Natural killer cell (primary cell): Measurements from ENCODE around the gene BRD8. TPM values are rescaled to one million over a fixed set of nuclear protein-coding genes. Genes with fewer than 3 reads are reported as not detected.

Source experiments
- ATAC-seq, 3 donors: fragments of 150-1000 bp in 2 of 3; fragments of 200-7000 bp in 1 of 3; cut with Tn5 transposase; 1 replicate in 1 of 3; 2 replicates in 2 of 3; pipeline ENCODE4 v1.10.0; 2021; ENCODE audit warnings: mild to moderate bottlenecking in 2 of 3, moderate library complexity in 2 of 3
- DNase-seq, 2 donors: peaks; one replicate each; pipeline versions ENCODE4 v3.0.0 to v3.0.0-alpha.2; 2013 to 2021; ENCODE audit warnings: mixed read lengths in 1 of 2
- H3K27ac ChIP-seq: one replicate; pipeline ENCODE4 v1.5.1; 2013; ENCODE audit warnings: mild to moderate bottlenecking, low read length
- H3K27me3 ChIP-seq: one replicate; pipeline ENCODE4 v1.6.1; 2013; ENCODE audit warnings: low read length; ENCODE audit not compliant: control insufficient read depth, insufficient read depth
- H3K36me3 ChIP-seq: one replicate; pipeline ENCODE4 v1.6.1; 2013; ENCODE audit warnings: low read length; ENCODE audit not compliant: control insufficient read depth, insufficient read depth
- H3K4me1 ChIP-seq: one replicate; pipeline ENCODE4 v1.6.1; 2013; ENCODE audit warnings: low read length; ENCODE audit not compliant: control insufficient read depth, insufficient read depth
- H3K4me3 ChIP-seq: one replicate; pipeline ENCODE4 v1.5.1; 2013; ENCODE audit warnings: low read length
- H3K9me3 ChIP-seq: one replicate; pipeline ENCODE4 v1.6.1; 2013; ENCODE audit warnings: low read length; ENCODE audit not compliant: control insufficient read depth, insufficient read depth
- H3K27ac Mint-ChIP-seq, 2 donors: one replicate each; pipeline ENCODE4 v1.8.0; 2022; ENCODE audit warnings: mild to moderate bottlenecking in 2 of 2, mixed read lengths in 2 of 2, moderate library complexity in 1 of 2
- H3K27me3 Mint-ChIP-seq, 2 donors: one replicate each; pipeline ENCODE4 v1.8.0; 2022; ENCODE audit warnings: low read depth in 2 of 2, mixed read lengths in 2 of 2
- H3K36me3 Mint-ChIP-seq: one replicate; pipeline ENCODE4 v1.8.0; 2022; ENCODE audit warnings: mixed read lengths
- H3K4me1 Mint-ChIP-seq, 2 donors: one replicate each; pipeline ENCODE4 v1.8.0; 2022; ENCODE audit warnings: mixed read lengths in 2 of 2
- H3K4me3 Mint-ChIP-seq: one replicate; pipeline ENCODE4 v1.8.0; 2022; ENCODE audit warnings: mild to moderate bottlenecking, moderate library complexity, mixed read lengths
- H3K9me3 Mint-ChIP-seq, 2 donors: one replicate each; pipeline ENCODE4 v1.8.0; 2022; ENCODE audit warnings: mixed read lengths in 2 of 2
- WGBS: methylation state at CpG from one replicate; pipeline ENCODE4 v1.1.7; 2013; ENCODE audit warnings: missing lambda C conversion rate; ENCODE audit not compliant: insufficient coverage; 5-methylcytosine and 5-hydroxymethylcytosine counted together
- intact Hi-C: fragments of 100-400 bp; cut with micrococcal nuclease; formaldehyde crosslinking; loops from one replicate; pipeline ENCODE4 v1.14.2; 2022
- total RNA-seq, 4 donors: library from RNA; stranded (reverse); fragments of 120-200 nt in 1 of 4; gene quantifications; one replicate each; pipeline versions ENCODE4 v1.2.3 to v1.2.4, GENCODE V29; 2013 to 2022
- TF ChIP-seq, protein P1 (sequence below): fragments of 200-600 bp; IDR thresholded peaks from one replicate; pipeline ENCODE4 v1.8.0; 2022; ENCODE audit warnings: antibody characterized with exemption

BRD8 gene
- total RNA-seq, 3 donors from 2014 or later (not counting 1 experiment from before 2014, with no cell fraction given): 26.1 to 36.5 (median 34.1) TPM

DNA sequence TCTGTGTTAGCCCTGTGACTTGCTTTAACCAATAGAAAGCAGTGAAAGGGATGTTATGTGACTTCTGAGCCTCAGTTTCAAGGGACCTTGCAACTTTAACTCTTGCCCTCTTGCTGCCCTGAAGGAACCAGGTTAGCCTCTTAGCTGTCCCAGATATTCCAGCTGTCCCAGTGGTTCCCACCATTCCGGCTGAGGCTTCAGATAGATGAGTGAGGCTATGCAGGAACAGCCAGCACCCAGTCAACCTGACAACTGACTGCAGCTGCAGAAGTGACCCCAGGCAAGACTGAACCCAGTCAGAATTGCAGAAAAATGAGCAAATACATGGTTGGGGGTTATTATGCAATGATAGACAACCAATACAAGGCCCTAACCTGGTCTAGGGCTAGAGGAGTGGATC lies 45.1 kb upstream of the BRD8 start:
- intact Hi-C loops: no loop called here
- Histone ChIP-seq H3K4me1 (peaks cover 4% of the 10 kb centered on the region), H3K9me3 (peaks cover 8% of the 10 kb centered on the region), H3K36me3 (no peaks in the 10 kb centered on the region), H3K27me3 (no peaks in the 10 kb centered on the region), H3K27ac (no peak overlapping the region), H3K4me3 (no peak overlapping the region)
- DNase-seq (no peak), ATAC-seq (no peak)
- Mint-ChIP-seq H3K4me1 (peaks cover 0 to 5% of the 10 kb centered on the region in 2 donors), H3K36me3 (no peaks in the 10 kb centered on the region), H3K9me3 (no peaks in the 10 kb centered on the region), H3K27ac (no peak overlapping the region), H3K27me3 (peaks cover 6% of the 10 kb centered on the region in 2 donors), H3K4me3 (no peak overlapping the region)
- WGBS: 90% methylated on average over 1 of the region's 1 CpG
- TF ChIP-seq, protein P1, sequence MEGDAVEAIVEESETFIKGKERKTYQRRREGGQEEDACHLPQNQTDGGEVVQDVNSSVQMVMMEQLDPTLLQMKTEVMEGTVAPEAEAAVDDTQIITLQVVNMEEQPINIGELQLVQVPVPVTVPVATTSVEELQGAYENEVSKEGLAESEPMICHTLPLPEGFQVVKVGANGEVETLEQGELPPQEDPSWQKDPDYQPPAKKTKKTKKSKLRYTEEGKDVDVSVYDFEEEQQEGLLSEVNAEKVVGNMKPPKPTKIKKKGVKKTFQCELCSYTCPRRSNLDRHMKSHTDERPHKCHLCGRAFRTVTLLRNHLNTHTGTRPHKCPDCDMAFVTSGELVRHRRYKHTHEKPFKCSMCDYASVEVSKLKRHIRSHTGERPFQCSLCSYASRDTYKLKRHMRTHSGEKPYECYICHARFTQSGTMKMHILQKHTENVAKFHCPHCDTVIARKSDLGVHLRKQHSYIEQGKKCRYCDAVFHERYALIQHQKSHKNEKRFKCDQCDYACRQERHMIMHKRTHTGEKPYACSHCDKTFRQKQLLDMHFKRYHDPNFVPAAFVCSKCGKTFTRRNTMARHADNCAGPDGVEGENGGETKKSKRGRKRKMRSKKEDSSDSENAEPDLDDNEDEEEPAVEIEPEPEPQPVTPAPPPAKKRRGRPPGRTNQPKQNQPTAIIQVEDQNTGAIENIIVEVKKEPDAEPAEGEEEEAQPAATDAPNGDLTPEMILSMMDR: no peak

GRCh38 chr5:138216799-138217198 lies 38.4 kb upstream of the BRD8 start:
- Histone ChIP-seq H3K4me1 (peaks cover 16% of the 10 kb centered on the region), H3K9me3 (no peaks in the 10 kb centered on the region), H3K4me3 (no peak overlapping the region), H3K27me3 (no peaks in the 10 kb centered on the region), H3K27ac (no peak overlapping the region), H3K36me3 (no peaks in the 10 kb centered on the region)
- peaks cover 0 to 6% of the 10 kb centered on the region in 2 donors for H3K27me3 Mint-ChIP-seq
- intact Hi-C loops: no loop called here
- TF ChIP-seq, protein P1: no peak
- H3K4me1 Mint-ChIP-seq: peaks cover 13 to 16% of the 10 kb centered on the region in 2 donors
- DNase-seq (no peak), ATAC-seq (no peak)
- H3K4me3 Mint-ChIP-seq: no peak overlapping the region
- 86% methylated on average over 2 of the region's 2 CpGs for whole genome bisulfite sequencing
- H3K36me3 Mint-ChIP-seq: no peaks in the 10 kb centered on the region
- no peaks in the 10 kb centered on the region for H3K9me3 Mint-ChIP-seq
- H3K27ac Mint-ChIP-seq: no peak overlapping the region

DNA sequence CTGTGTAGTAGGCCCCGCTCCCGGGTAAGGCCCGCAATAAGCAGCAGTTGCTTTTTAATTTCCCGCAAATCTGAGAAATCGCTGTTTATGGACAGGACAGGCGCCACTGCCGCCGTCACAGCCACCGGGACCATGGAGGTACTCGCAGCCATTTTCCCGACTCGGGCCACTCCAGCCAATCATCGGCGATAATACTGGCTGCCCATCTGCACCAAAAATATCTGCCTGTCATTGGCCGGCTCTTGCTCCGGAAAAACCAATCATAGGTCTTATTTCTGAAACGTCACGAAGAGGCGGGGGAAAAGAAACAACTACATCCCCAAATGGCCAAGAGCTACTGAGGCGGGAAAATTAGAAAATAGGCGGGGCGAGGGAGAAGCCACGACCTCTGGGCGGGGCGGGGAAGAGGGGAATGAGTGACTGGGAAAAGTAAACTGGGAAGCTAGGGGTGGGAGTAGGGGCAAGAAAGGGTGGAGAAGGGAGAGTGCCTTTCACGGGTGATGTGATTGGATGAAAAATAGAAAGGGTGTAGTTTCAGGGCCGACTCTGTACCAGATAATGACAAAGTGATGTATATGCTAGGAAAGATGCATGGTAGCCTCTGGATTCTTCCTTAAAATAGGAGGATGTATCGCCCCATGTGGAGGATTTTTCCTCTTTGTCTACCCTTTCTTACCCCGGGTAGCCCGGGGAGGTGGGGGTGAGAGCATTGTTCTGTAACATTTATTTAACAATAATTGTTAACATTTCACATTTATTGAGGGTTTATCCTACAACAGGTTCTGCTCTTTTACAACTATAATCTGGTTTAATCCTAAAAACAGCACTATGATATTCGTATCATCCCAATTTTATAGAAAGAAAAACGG lies 35.0 kb upstream of the BRD8 start, which contains the start of gene CDC23:
CDC23 (minus strand) TSS at position 163 of the 869 bp plus-strand sequence; CDS start at position 152, 11 bp downstream.
- DNase-seq: peak; percentile 82 to 97
- peak within 1 kb of the TSS; percentile 90 for H3K4me3 ChIP-seq
- H3K27me3 ChIP-seq: no peaks in the 10 kb centered on the region
- intact Hi-C loops: loop anchor here (1.0 to 2.0 kb wide), 2 partner anchors 35 to 123 kb away; partner anchors contain the start of gene BRD8
- peak within 1 kb of the TSS; percentile 96 to 99 for H3K27ac Mint-ChIP-seq
- no peaks in the 10 kb centered on the region for H3K9me3 Mint-ChIP-seq
- TF ChIP-seq, protein P1: no peak
- H3K27me3 Mint-ChIP-seq: no peaks in the 10 kb centered on the region
- H3K36me3 ChIP-seq: peaks cover 6% of the 10 kb centered on the region
- H3K4me3 Mint-ChIP-seq: peak within 1 kb of the TSS; percentile 99
- H3K27ac ChIP-seq: peak within 1 kb of the TSS; percentile 73
- H3K36me3 Mint-ChIP-seq: no peaks in the 10 kb centered on the region
- H3K4me1 ChIP-seq: peaks cover 16% of the 10 kb centered on the region
- 3% methylated on average over 28 of the region's 32 CpGs for WGBS
- ATAC-seq: peak; percentile 97
- H3K4me1 Mint-ChIP-seq: peaks cover 15 to 26% of the 10 kb centered on the region in 2 donors
- no peaks in the 10 kb centered on the region for H3K9me3 ChIP-seq
